ENCODE results near the gene SORCS2.
A peak's percentile ranks its signal among the peaks of the same experiment; 100 is the strongest.

The SORCS2 gene

GRCh38 chr4:7630568-7631287 lies 438.4 kb downstream of the SORCS2 start:
- peak; percentile 79 for DNase-seq (ENCODE audit: low read depth, low spot score)

DNA sequence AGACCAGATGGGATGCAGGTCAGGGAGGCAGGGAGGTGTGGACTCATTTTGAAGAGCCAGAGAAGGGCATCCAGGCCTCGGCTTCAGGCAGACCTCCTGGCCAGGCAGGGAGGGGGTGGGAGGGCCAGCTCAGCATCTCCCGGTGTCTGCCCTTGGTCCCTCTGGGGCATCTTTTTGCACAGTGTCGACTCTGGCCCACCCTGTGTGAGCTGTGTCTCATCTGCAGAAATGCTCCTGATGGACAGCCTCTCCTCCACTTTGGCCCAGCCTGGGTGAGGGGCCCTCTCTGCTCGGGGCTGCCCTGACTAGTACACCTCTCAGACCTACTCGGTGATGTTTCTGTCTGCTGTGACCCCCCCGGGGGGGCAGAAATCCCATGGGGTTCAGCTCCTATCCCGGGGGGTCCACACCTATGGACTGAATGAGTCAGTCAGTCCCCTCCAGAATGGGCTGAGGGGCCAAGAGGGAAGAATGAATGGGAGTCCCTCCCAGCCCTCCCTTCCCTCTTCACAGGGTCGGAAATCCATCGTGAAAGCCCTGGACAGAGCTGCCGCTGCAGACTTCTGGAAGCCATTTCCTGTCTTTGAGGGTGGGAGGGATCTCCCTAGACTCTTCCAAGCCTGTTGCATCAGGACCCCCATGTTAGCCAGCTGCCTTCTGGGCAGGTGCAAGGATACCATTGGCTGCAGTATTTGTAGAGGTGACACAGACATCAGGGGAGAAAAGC lies 439.1 kb downstream of the SORCS2 start:
- no peak for DNase-seq (ENCODE audit: low read depth, low spot score)

GRCh38 chr4:7632341-7632740 lies 440.0 kb downstream of the SORCS2 start:
- DNase-seq (ENCODE audit: low read depth, low spot score) = no peak

GRCh38 chr4:7632971-7633370 lies 440.6 kb downstream of the SORCS2 start:
- no peak for DNase-seq (ENCODE audit: low read depth, low spot score)

DNA sequence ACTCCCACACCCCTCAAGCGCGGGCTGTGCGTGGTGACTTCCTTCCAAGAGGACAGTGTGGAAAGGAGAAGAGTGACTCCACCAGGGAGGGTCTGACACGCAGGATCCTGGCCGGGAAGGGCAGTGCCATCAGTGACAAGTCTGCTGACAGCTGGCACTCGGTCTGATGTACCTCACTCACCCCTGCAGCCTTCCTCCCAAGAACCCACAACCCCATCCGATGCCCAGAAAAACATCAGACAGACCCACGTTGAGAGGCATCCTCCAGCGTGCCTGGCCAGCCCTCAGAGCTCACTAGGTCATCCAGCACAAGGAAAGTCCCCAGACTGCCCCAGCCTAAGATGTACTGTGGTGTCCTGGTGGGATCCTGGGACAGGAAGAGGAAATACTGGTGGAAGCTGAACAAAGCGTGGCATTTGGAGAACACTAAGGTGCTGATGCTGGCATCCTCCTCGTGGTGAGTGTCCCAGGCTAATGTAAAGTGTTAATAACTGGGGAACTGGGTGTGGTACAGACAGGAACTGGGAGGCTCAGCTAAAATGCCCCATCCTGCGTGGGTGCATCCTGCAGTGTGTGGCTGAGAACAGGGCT lies 442.4 kb downstream of the SORCS2 start:
- no peak for DNase-seq (ENCODE audit: low read depth, low spot score)

DNA sequence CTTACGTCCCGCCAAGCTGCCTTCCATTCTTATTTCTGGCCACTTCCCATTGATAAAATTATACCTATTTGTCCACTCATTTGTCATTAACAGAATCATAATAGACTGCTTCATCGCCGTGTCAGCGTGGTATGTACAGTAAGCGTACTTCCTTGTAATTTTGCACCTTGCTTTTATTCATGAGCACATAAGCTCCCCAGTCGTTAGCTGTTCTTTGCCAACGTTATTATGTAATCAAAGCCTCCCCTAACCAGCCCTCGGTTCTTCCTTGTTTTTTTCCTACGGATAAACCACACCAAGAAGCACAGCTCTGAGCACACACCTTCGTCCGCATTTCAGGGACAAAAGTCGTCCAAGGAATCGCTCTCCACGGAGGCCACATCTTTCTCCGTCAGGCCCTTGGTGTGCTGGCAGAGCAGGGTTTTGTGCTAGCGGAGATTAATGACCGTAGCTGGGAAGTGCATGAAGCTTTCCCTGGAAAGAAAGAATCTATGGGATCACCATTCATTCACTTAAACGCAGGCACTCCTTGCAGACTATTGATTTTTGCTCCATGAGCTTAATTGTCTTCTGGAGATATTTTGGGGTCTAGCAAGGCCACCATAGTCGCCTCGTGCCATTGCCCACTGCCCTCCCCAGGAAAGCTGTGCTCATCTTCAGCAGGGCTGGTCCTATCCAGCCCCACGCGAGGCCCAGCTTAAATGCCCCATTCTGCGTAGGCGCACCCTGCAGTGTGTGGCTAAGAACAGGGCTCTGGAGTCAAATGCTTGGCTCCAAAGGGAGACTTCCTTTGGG lies 443.3 kb downstream of the SORCS2 start:
- no peak for DNase-seq (ENCODE audit: low read depth, low spot score)

GRCh38 chr4:7636240-7636508 lies 443.8 kb downstream of the SORCS2 start:
- DNase-seq (ENCODE audit: low read depth, low spot score) = no peak

GRCh38 chr4:7637139-7637538 lies 444.8 kb downstream of the SORCS2 start:
- DNase-seq (ENCODE audit: low read depth, low spot score) = no peak

DNA sequence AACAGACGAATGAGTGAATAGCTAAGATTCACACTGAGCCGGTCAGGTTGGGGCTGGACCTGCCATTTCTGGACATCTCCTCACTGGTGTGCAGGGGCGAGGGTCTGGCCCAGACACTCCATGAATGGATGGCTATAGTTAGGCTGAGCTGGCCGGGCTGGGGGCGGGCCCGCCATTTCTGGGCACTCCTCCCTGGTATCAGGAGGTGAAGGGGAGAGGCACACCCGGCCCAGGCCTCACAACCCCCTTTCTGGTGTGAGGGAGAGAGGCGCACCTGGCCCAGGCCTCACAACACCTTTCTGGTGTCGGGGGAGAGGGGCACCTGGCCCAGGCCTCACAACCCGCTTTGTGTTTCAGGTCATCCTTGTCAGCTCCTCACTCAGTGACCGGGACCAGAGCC lies 445.6 kb downstream of the SORCS2 start:
- DNase-seq (ENCODE audit: low read depth, low spot score) = no peak

- DNase-seq (ENCODE audit: low read depth, low spot score) = no peak
Measured at GRCh38 chr4:7638489-7638888, 446.2 kb downstream of the SORCS2 start.

DNA sequence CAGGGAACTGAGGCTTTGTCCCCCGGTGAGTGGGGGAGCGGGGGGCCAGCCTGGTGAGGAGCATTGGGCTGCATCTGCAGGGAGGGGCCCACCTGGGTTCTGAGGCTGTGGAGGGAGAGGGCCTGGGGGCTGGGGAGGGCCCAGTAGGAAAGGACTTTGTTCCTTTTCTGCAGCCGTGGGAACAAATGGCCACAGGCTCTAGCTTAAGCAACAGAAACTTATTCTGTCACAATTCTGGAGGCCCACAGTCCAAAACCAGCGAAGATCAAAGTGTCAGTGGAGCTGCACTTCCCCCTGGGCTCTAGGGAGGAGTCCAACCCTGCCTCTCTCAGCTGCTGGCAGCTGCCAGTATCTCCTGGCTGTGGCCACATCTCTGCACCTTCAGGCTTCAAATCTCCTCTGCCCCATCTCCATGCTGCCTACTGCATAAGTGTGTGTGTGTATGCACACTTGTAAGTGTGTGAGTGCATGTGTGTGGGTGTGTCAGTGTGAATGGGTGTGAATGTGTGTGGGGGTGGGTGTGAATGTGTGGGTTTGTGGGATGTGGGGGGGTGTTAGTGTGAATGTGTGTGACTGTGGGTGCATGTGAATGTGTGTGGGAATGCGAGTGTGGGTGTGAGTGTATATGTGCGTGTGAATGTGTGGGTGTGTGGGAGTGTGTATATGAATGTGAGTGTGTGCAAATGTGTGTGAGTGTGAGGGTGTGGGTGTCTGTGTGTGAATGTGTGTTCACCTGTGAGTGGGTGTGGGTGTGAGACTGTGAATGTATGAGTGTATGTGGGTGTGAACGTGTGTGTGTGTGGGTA lies 446.8 kb downstream of the SORCS2 start:
- no peak for DNase-seq (ENCODE audit: low read depth, low spot score)

DNA sequence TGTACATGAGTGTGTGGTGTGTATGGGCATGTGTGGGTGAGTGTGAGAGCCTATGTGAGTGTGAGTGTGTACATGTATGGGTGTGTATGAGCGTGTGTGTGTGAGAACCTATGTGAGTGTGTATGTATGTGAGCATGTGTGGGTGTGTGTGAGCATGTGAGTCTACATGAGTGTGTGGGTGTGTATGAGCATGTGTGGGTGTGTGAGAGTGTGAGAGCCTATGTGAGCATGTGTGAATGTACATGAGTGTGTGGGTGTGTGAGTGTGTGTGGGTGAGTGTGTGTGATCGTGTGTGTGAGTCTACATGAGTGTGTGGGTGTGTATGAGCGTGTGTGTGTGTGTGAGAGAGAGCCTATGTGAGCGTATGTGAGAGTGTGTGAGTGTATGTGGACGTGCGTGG lies 447.8 kb downstream of the SORCS2 start:
- no peak for DNase-seq (ENCODE audit: low read depth, low spot score)

DNA sequence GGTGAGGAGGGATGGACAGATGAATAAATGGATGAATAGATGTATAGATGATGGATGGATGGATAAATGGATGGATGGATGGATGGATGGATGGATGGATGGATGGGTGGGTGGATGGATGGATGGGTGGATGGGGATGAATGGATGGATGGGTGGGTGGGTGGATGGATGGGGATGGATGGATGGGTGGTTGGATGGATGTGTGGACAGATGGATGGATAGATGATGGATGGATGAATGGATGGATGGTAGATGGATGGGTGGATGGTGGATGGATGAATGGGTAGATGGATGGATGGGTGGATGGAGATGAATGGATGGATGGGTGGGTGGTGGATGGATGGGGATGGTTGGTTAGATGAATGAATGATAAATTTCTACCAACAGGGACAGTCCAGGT lies 449.4 kb downstream of the SORCS2 start:
- no peak for DNase-seq (ENCODE audit: low read depth, low spot score)

- DNase-seq (ENCODE audit: low read depth, low spot score) = no peak
Measured at GRCh38 chr4:7642741-7643458, 450.6 kb downstream of the SORCS2 start.

DNA sequence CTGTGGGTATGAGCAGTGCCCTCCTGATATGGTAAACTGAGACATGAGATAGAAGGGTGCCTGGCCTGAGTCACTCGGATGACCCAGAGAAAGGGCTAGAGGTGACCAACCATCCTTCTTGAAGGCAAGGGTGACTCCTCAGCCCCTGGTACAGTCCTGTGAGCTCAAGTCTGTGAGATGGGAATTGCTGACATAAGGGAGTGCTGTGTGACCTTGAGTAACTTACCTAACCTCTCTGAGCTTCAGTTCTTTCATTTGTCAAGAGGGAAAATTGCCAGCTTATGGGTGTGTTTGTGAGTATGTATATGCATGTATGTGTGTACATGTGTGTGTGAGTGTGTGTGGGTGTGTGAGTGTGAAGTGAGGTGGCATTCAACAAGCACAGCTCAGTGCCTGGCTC lies 452.8 kb downstream of the SORCS2 start:
- DNase-seq (ENCODE audit: low read depth, low spot score) = no peak

DNA sequence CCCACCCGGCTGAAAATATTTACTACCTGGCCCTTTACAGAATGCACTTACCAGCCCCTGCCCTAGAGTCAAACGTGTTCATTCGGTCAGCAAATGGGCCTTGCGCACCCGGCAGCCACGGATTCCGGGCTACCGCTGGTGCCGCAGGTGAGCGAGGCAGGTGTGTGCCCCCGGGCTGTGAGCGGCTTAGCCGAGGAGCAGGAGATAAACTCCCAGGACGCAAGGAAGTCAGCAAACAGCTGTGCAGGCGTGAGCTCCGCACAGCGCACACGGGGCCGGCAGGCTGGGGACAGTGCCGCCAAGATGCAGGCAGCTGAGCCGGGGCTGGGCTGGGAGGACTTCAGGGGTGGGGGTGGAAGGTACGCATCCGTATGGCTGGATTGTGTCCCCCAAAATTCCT lies 453.6 kb downstream of the SORCS2 start:
- no peak for DNase-seq (ENCODE audit: low read depth, low spot score)

DNA sequence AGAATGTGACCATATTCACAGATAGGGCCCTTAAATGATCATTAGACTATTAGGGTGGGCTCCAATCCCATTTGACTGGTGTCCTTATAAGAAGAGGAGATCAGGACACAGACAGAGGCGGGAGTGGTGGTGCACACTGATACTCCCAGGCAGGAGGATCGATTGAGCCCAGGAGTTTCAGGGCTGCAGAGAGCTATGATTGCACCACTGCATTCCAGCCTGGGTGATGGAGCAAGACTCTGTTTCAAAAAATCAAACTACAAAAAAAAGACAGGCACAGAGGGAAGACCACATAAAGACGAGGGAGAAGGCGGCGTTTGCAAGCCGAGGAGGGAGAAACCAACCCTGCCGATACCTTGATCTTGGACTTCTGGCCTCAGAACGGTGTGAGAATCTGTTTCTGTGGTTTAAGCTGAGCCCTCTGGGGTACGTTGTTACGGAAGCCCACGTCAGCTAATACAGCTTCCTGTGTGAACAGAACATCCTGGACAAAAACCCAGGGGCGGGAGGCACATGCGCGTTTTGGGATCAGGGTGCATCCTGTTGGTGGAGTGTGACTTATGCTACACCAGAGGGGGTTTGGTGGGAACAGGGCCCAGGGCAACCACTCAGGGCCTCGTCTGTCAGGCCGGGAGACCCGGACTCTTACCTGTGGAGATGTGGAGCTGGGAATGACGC lies 454.2 kb downstream of the SORCS2 start:
- no peak for DNase-seq (ENCODE audit: low read depth, low spot score)

DNA sequence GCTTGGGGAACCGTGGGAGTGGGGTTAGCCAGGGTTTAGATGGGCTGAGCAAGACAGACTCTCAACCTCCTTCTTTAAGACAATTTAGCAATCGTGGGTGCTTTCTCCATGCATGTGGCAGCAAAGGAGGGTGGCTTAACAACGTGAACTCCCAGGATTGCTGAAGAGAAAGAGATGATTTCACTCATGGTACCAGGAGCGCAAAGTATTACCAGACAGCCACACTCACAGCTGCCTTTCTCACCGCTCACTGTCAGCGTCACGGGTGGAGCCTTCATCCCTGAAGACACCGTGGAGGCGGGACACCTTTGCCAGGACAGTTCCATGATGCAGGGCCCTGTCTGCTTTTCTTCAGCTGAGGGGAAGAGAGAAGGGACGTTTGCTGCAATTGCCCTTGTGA lies 454.8 kb downstream of the SORCS2 start:
- no peak for DNase-seq (ENCODE audit: low read depth, low spot score)

- no peak for DNase-seq (ENCODE audit: low read depth, low spot score)
Measured at GRCh38 chr4:7647600-7648543, 455.5 kb downstream of the SORCS2 start.
